Activated CD4-positive, alpha-beta T cell treated with anti-CD3 and anti-CD28 coated beads for 4 hours (primary cell): ENCODE data around the gene C1orf115.
"Not testable (repeated sequence)": the region's sequence is repeated elsewhere in the genome, so short reads cannot be mapped to it uniquely, and the experiment has no call there.

Source experiments
- DNase-seq, 2 donors: peaks; one replicate each; pipeline ENCODE4 v3.0.0-alpha.2; 2020

C1orf115 gene

GRCh38 chr1:220727519-220727918 lies 37.4 kb downstream of the C1orf115 start:
- DNase-seq = no peak

GRCh38 chr1:220730486-220730885 lies 40.3 kb downstream of the C1orf115 start:
- no peak for DNase-seq

GRCh38 chr1:220732137-220732536 lies 42.0 kb downstream of the C1orf115 start:
- DNase-seq = no peak

GRCh38 chr1:220732621-220733020 lies 42.5 kb downstream of the C1orf115 start:
- no peak for DNase-seq

- DNase-seq = peak; percentile 60 to 80
These were observed 43.0 kb downstream of the C1orf115 start for GRCh38 chr1:220733086-220733601.

- DNase-seq = no peak
These were observed 44.6 kb downstream of the C1orf115 start for GRCh38 chr1:220734571-220735326.

- not testable (repeated sequence) for DNase-seq
These were observed 46.1 kb downstream of the C1orf115 start for GRCh38 chr1:220736283-220736682.

GRCh38 chr1:220741349-220741748 lies 51.2 kb downstream of the C1orf115 start:
- DNase-seq = no peak

- DNase-seq = no peak
These were observed 51.7 kb downstream of the C1orf115 start for GRCh38 chr1:220741825-220742224.

GRCh38 chr1:220742520-220742919 lies 52.4 kb downstream of the C1orf115 start:
- no peak for DNase-seq

- no peak for DNase-seq
These were observed 56.7 kb downstream of the C1orf115 start for GRCh38 chr1:220746851-220747250.

- DNase-seq = no peak
These were observed 57.4 kb downstream of the C1orf115 start for GRCh38 chr1:220747437-220748088.

GRCh38 chr1:220748089-220748934 lies 58.1 kb downstream of the C1orf115 start, which contains the start of gene MTARC2:
MTARC2 (plus strand) TSS chr1:220748322; CDS start chr1:220748532, 210 bp downstream.
- DNase-seq = no peak
